ENCODE data around the gene TRMU.

DNA sequence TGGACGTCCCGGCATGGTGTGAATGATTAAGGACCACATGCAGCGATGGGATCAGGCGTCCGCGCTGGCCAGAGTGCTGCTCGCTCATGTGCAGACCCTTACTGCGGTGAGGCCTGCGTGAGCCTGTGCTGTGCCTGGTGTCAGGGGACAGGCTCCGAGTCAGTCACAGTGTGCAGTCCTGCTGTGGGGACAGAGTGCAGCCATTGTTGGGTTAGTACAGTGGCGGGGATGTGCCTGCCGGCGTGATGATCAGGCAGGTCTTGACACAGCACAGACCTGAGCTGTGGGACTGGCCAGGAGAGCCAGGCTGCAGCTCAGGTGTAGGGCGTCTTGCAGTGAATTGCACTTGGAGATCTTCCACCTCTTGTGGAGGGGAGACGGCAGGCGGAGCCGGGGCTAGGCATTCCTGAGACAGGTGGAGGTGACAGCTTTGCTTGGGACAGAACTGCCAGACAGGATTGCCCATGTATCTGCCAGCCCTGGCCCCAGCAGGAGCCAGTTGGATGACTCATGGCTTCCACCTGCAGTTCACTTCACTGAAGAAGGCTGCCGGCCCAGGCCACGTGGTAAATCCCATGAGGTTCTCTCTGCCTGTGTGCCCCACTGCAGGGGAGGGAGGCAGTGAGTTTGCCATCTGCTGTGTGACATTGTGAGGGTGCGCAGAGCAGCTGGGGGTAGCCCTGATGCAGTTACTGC is 17.3 kb downstream of the TRMU start:
- TF ChIP-seq EZH2phosphoT487 (IDR thresholded peaks at IDR 0.05; ENCODE audit: low read depth, severe bottlenecking, unreplicated experiment) (no peak), EZH2 (IDR thresholded peaks at IDR 0.05; ENCODE audit: borderline replicate concordance) (no peak)
- TF ChIP-seq, protein P1, sequence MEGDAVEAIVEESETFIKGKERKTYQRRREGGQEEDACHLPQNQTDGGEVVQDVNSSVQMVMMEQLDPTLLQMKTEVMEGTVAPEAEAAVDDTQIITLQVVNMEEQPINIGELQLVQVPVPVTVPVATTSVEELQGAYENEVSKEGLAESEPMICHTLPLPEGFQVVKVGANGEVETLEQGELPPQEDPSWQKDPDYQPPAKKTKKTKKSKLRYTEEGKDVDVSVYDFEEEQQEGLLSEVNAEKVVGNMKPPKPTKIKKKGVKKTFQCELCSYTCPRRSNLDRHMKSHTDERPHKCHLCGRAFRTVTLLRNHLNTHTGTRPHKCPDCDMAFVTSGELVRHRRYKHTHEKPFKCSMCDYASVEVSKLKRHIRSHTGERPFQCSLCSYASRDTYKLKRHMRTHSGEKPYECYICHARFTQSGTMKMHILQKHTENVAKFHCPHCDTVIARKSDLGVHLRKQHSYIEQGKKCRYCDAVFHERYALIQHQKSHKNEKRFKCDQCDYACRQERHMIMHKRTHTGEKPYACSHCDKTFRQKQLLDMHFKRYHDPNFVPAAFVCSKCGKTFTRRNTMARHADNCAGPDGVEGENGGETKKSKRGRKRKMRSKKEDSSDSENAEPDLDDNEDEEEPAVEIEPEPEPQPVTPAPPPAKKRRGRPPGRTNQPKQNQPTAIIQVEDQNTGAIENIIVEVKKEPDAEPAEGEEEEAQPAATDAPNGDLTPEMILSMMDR (IDR thresholded peaks at IDR 0.05; ENCODE audit: poor library complexity), result no peak

All from hepatocyte (in vitro differentiated cells).